ENCODE results near the gene RAPGEF5.

RAPGEF5 gene

GRCh38 chr7:22281481-22281880 is 75.5 kb downstream of the RAPGEF5 start:
- TF ChIP-seq, protein P1, sequence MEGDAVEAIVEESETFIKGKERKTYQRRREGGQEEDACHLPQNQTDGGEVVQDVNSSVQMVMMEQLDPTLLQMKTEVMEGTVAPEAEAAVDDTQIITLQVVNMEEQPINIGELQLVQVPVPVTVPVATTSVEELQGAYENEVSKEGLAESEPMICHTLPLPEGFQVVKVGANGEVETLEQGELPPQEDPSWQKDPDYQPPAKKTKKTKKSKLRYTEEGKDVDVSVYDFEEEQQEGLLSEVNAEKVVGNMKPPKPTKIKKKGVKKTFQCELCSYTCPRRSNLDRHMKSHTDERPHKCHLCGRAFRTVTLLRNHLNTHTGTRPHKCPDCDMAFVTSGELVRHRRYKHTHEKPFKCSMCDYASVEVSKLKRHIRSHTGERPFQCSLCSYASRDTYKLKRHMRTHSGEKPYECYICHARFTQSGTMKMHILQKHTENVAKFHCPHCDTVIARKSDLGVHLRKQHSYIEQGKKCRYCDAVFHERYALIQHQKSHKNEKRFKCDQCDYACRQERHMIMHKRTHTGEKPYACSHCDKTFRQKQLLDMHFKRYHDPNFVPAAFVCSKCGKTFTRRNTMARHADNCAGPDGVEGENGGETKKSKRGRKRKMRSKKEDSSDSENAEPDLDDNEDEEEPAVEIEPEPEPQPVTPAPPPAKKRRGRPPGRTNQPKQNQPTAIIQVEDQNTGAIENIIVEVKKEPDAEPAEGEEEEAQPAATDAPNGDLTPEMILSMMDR (IDR thresholded peaks at IDR 0.05; ENCODE audit: low read depth, low read length) = no peak

GRCh38 chr7:22280031-22280430 is 76.9 kb downstream of the RAPGEF5 start:
- no peaks in the 10 kb centered on the region for H3K9me3 ChIP-seq
- H3K36me3 ChIP-seq = peaks cover 16% of the 10 kb centered on the region
- H3K27me3 ChIP-seq = no peaks in the 10 kb centered on the region
- no peaks in the 10 kb centered on the region; the same call in none of the 2 replicates for H3K4me1 ChIP-seq
- TF ChIP-seq, protein P1 (IDR thresholded peaks at IDR 0.05; ENCODE audit: low read depth, low read length) = no peak
- no peak for DNase-seq
- no peak overlapping the region for H3K4me3 ChIP-seq (ENCODE audit: low read depth, low read length)

More at GRCh38 chr7:22281481-22281880, 75.5 kb downstream of the RAPGEF5 start:
- DNase-seq = no peak
- Histone ChIP-seq H3K36me3 (peaks cover 12% of the 10 kb centered on the region), H3K9me3 (no peaks in the 10 kb centered on the region), H3K4me1 (no peaks in the 10 kb centered on the region; the same call in none of the 2 replicates), H3K27me3 (no peaks in the 10 kb centered on the region), H3K4me3 (ENCODE audit: low read depth, low read length) (no peak overlapping the region)

DNA sequence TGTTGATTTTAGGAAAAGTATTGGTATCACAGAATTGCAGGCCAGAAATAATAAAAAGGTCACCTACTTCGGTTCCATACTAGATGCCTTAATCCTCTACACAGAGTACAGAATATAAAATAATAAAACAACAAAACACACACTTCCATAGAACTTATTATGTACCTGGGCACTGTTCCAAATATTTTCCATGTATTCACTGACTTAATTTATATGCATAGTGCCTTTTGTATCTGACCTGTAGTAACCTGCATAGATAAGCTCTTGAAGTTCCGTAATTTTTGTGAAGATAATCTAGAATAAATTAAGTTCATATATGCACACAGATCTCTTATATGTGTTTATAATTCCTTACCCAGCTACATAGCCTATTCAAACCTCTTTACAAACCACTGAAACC is 78.3 kb downstream of the RAPGEF5 start:
- H3K4me1 ChIP-seq = no peaks in the 10 kb centered on the region; the same call in none of the 2 replicates
- H3K4me3 ChIP-seq (ENCODE audit: low read depth, low read length) = no peak overlapping the region
- peaks cover 18% of the 10 kb centered on the region for H3K36me3 ChIP-seq
- TF ChIP-seq, protein P1 (IDR thresholded peaks at IDR 0.05; ENCODE audit: low read depth, low read length) = no peak
- no peaks in the 10 kb centered on the region for H3K9me3 ChIP-seq
- H3K27me3 ChIP-seq = no peaks in the 10 kb centered on the region
- no peak for DNase-seq

GRCh38 chr7:22277375-22277774 is 79.6 kb downstream of the RAPGEF5 start:
- Histone ChIP-seq H3K27me3 (no peaks in the 10 kb centered on the region), H3K4me3 (ENCODE audit: low read depth, low read length) (no peak overlapping the region), H3K36me3 (peaks cover 18% of the 10 kb centered on the region), H3K9me3 (no peaks in the 10 kb centered on the region), H3K4me1 (no peaks in the 10 kb centered on the region; the same call in none of the 2 replicates)
- no peak for DNase-seq
- TF ChIP-seq, protein P1 (IDR thresholded peaks at IDR 0.05; ENCODE audit: low read depth, low read length) = no peak

- TF ChIP-seq, protein P1 (IDR thresholded peaks at IDR 0.05; ENCODE audit: low read depth, low read length) = no peak
- peaks cover 17% of the 10 kb centered on the region for H3K36me3 ChIP-seq
- H3K4me3 ChIP-seq (ENCODE audit: low read depth, low read length) = no peak overlapping the region
- no peaks in the 10 kb centered on the region; the same call in none of the 2 replicates for H3K4me1 ChIP-seq
- no peaks in the 10 kb centered on the region for H3K9me3 ChIP-seq
- no peak for DNase-seq
- no peaks in the 10 kb centered on the region for H3K27me3 ChIP-seq
Observed at GRCh38 chr7:22275661-22276060, 81.3 kb downstream of the RAPGEF5 start.

- Histone ChIP-seq H3K4me1 (no peaks in the 10 kb centered on the region; the same call in 1 of the 2 replicates), H3K9me3 (no peaks in the 10 kb centered on the region)
- TF ChIP-seq, protein P1 (IDR thresholded peaks at IDR 0.05; ENCODE audit: low read depth, low read length) = no peak
Observed at GRCh38 chr7:22271311-22271710, 85.6 kb downstream of the RAPGEF5 start.

More at GRCh38 chr7:22271311-22271710, 85.6 kb downstream of the RAPGEF5 start:
- no peaks in the 10 kb centered on the region for H3K27me3 ChIP-seq
- no peak for DNase-seq
- H3K36me3 ChIP-seq = peaks cover 13% of the 10 kb centered on the region
- H3K4me3 ChIP-seq (ENCODE audit: low read depth, low read length) = no peak overlapping the region
